GM12892 (cell line): ENCODE measurements around the gene CACHD1.

Source experiments
- POLR2A ChIP-seq: IDR thresholded peaks from 2 replicates; pipeline ENCODE4 v1.6.1; 2011; ENCODE audit warnings: low read depth, low read length, control low read depth
- POLR2AphosphoS5 ChIP-seq: IDR thresholded peaks from 2 replicates; pipeline ENCODE4 v1.6.1; 2011; ENCODE audit warnings: low read depth, low read length, control low read depth

GRCh38 chr1:64733581-64734286, 263.8 kb downstream of the CACHD1 start:
- TF ChIP-seq POLR2A: no peak
- TF ChIP-seq POLR2AphosphoS5: no peak
